H9 (cell line): ENCODE data around the gene F12. TPM values are rescaled to one million over a fixed set of nuclear protein-coding genes. Genes with fewer than 3 reads are reported as not detected.

Experiments used
- DNase-seq: peaks from one replicate; pipeline ENCODE4 v3.0.0-alpha.2; 2017
- H2AFZ ChIP-seq: one replicate; pipeline ENCODE4 v1.6.1; 2013; ENCODE audit warnings: mild to moderate bottlenecking, low read length, control low read depth, moderate library complexity
- H2AK5ac ChIP-seq: 2 replicates; pipeline ENCODE4 v1.6.1; 2013; ENCODE audit warnings: low read length, control low read depth, mixed read lengths; ENCODE audit not compliant: insufficient read length
- H2BK120ac ChIP-seq: one replicate; pipeline ENCODE4 v1.6.1; 2013; ENCODE audit warnings: low read depth, mild to moderate bottlenecking, low read length, control low read depth, inconsistent platforms; ENCODE audit not compliant: poor library complexity, severe bottlenecking
- H2BK12ac ChIP-seq: 2 replicates; pipeline ENCODE4 v1.6.1; 2013; ENCODE audit warnings: low read length, control low read depth, mixed read lengths, low read depth; ENCODE audit not compliant: insufficient read length
- H2BK15ac ChIP-seq: 2 replicates; pipeline ENCODE4 v1.6.1; 2013; ENCODE audit warnings: low read depth, low read length, control low read depth
- H2BK20ac ChIP-seq: one replicate; pipeline ENCODE4 v1.6.1; 2013; ENCODE audit warnings: low read depth, mild to moderate bottlenecking, low read length, control low read depth, inconsistent platforms; ENCODE audit not compliant: poor library complexity, severe bottlenecking
- H2BK5ac ChIP-seq: 2 replicates; pipeline ENCODE4 v1.6.1; 2013; ENCODE audit warnings: low read length, control low read depth, mixed read lengths; ENCODE audit not compliant: insufficient read length
- H3K14ac ChIP-seq: 2 replicates; pipeline ENCODE4 v1.6.1; 2013; ENCODE audit warnings: low read length, control low read depth; ENCODE audit not compliant: insufficient read depth
- H3K18ac ChIP-seq: 2 replicates; pipeline ENCODE4 v1.6.1; 2013; ENCODE audit warnings: low read depth, mild to moderate bottlenecking, mixed read lengths, low read length, control low read depth; ENCODE audit not compliant: insufficient read length
- H3K23ac ChIP-seq: 2 replicates; pipeline ENCODE4 v1.6.1; 2013; ENCODE audit warnings: low read length, control low read depth, mixed read lengths, low read depth; ENCODE audit not compliant: insufficient read length
- H3K23me2 ChIP-seq: 2 replicates; pipeline ENCODE4 v1.6.1; 2013; ENCODE audit warnings: low read depth, mild to moderate bottlenecking, mixed read lengths, low read length, control low read depth; ENCODE audit not compliant: insufficient read length, poor library complexity, severe bottlenecking
- H3K27ac ChIP-seq: 2 replicates; pipeline ENCODE4 v1.5.1; 2013; ENCODE audit warnings: low read length, control low read depth, mixed read lengths, low read depth; ENCODE audit not compliant: insufficient read length
- H3K27me3 ChIP-seq: 2 replicates; pipeline ENCODE4 v1.6.1; 2013; ENCODE audit warnings: low read length, control low read depth, inconsistent platforms; ENCODE audit not compliant: insufficient read depth
- H3K4ac ChIP-seq: 2 replicates; pipeline ENCODE4 v1.6.1; 2013; ENCODE audit warnings: low read depth, mild to moderate bottlenecking, control low read depth, inconsistent platforms, low read length, moderate library complexity
- H3K4me1 ChIP-seq: 2 replicates; pipeline ENCODE4 v1.6.1; 2013; ENCODE audit warnings: low read length, control low read depth, inconsistent platforms; ENCODE audit not compliant: insufficient read depth
- H3K4me2 ChIP-seq: 2 replicates; pipeline ENCODE4 v1.6.1; 2013; ENCODE audit warnings: low read length, control low read depth, mixed read lengths; ENCODE audit not compliant: insufficient read length, insufficient read depth
- H3K56ac ChIP-seq: 2 replicates; pipeline ENCODE4 v1.6.1; 2013; ENCODE audit warnings: low read depth, mild to moderate bottlenecking, mixed read lengths, low read length, control low read depth; ENCODE audit not compliant: insufficient read length
- H3K79me1 ChIP-seq: 2 replicates; pipeline ENCODE4 v1.6.1; 2013; ENCODE audit warnings: low read depth, mild to moderate bottlenecking, moderate library complexity, low read length, control low read depth, inconsistent platforms; ENCODE audit not compliant: insufficient read depth, poor library complexity, severe bottlenecking
- H3K79me2 ChIP-seq: 2 replicates; pipeline ENCODE4 v1.6.1; 2013; ENCODE audit warnings: low read length, control low read depth, inconsistent platforms; ENCODE audit not compliant: insufficient read depth
- H3K9ac ChIP-seq: 2 replicates; pipeline ENCODE4 v1.6.1; 2013; ENCODE audit warnings: low read length, control low read depth, mixed read lengths; ENCODE audit not compliant: insufficient read length; ENCODE audit errors: extremely low read depth
- H3K9me3 ChIP-seq: one replicate; pipeline ENCODE4 v1.6.1; 2013; ENCODE audit warnings: low read depth, low read length, inconsistent platforms; ENCODE audit not compliant: control insufficient read depth
- H3T11ph ChIP-seq: one replicate; pipeline ENCODE4 v1.6.1; 2013; ENCODE audit warnings: mild to moderate bottlenecking, low read length, control low read depth, inconsistent platforms
- H4K20me1 ChIP-seq: one replicate; pipeline ENCODE4 v1.6.1; 2013; ENCODE audit not compliant: control insufficient read depth, insufficient read length, insufficient read depth
- H4K5ac ChIP-seq: 2 replicates; pipeline ENCODE4 v1.6.1; 2013; ENCODE audit warnings: low read depth, mild to moderate bottlenecking, mixed read lengths, low read length, control low read depth; ENCODE audit not compliant: insufficient read length
- H4K8ac ChIP-seq: replicated peaks from 2 replicates; pipeline ENCODE4 v1.6.1; 2013; ENCODE audit warnings: low read length, control low read depth, mixed read lengths, low read depth; ENCODE audit not compliant: insufficient read length
- H4K91ac ChIP-seq: 2 replicates; pipeline ENCODE4 v1.6.1; 2013; ENCODE audit warnings: low read depth, mild to moderate bottlenecking, moderate library complexity, mixed read lengths, low read length, control low read depth; ENCODE audit not compliant: insufficient read length
- H3K27ac Mint-ChIP-seq, 3 experiments: 2 replicates in 2 of 3; 3 replicates in 1 of 3; pipeline ENCODE4 v1.8.0; 2020 to 2021; ENCODE audit warnings: mixed read lengths in 3 of 3, mild to moderate bottlenecking in 1 of 3, moderate library complexity in 1 of 3
- H3K27me3 Mint-ChIP-seq: 2 replicates; pipeline ENCODE4 v1.8.0; 2021; ENCODE audit warnings: low read depth, mild to moderate bottlenecking, moderate library complexity, mixed read lengths
- H3K36me3 Mint-ChIP-seq, 3 experiments: 2 replicates in 2 of 3; 3 replicates in 1 of 3; pipeline ENCODE4 v1.8.0; 2020 to 2021; ENCODE audit warnings: low read depth in 3 of 3, mixed read lengths in 3 of 3; ENCODE audit not compliant: insufficient read depth in 1 of 3
- H3K4me1 Mint-ChIP-seq, 2 experiments: 2 replicates each; pipeline ENCODE4 v1.8.0; 2020; ENCODE audit warnings: mixed read lengths in 2 of 2
- H3K4me3 Mint-ChIP-seq, 2 experiments: 2 replicates in 1 of 2; 3 replicates in 1 of 2; pipeline ENCODE4 v1.8.0; 2020 to 2021; ENCODE audit warnings: mild to moderate bottlenecking in 2 of 2, mixed read lengths in 2 of 2, moderate library complexity in 1 of 2
- H3K9me3 Mint-ChIP-seq, 2 experiments: 2 replicates in 1 of 2; 3 replicates in 1 of 2; pipeline ENCODE4 v1.8.0; 2020; ENCODE audit warnings: mild to moderate bottlenecking in 2 of 2, mixed read lengths in 2 of 2, moderate library complexity in 1 of 2
- CTCF ChIP-seq: fragments of 200-600 bp; sonication (generic); conservative IDR thresholded peaks from 3 replicates; pipeline ENCODE4 v1.8.0; 2021; ENCODE audit warnings: antibody characterized with exemption, mild to moderate bottlenecking
- WGBS: extraction: QIAGEN DNeasy Blood & Tissue Kit; methylation state at CpG from one replicate; pipeline ENCODE4 v1.1.7; 2013; ENCODE audit warnings: missing lambda C conversion rate, low lambda C conversion rate, mixed read lengths; ENCODE audit not compliant: insufficient read length; ENCODE audit errors: extremely low coverage; 5-methylcytosine and 5-hydroxymethylcytosine counted together
- total RNA-seq: library from RNA; stranded (reverse); gene quantifications from 2 replicates; pipeline ENCODE4 v1.2.1, GENCODE V29; 2021

Gene F12
- total RNA-seq, 1 experiment from 2014 or later = 3.5 TPM

- no peak overlapping the region for H3K4ac ChIP-seq
- Mint-ChIP-seq H3K4me3 (no peak overlapping the region), H3K4me1 (peaks cover 9 to 13% of the 10 kb centered on the region in 2 experiments), H3K27ac (no peak overlapping the region; a peak in 1 of 7 replicates), H3K36me3 (no peaks in the 10 kb centered on the region; a peak in 1 of 7 replicates), H3K27me3 (peaks cover 49% of the 10 kb centered on the region), H3K9me3 (peaks cover 3 to 4% of the 10 kb centered on the region in 2 experiments; a peak in 4 of 5 replicates)
- H2BK120ac ChIP-seq = no peak overlapping the region
- no peaks in the 10 kb centered on the region for H3K27me3 ChIP-seq
- H4K8ac ChIP-seq = no peak overlapping the region
- no peak overlapping the region for H4K91ac ChIP-seq
- no peaks in the 10 kb centered on the region for H3K9me3 ChIP-seq
- H2BK20ac ChIP-seq = no peak overlapping the region
- H3K23ac ChIP-seq = no peak overlapping the region
- peaks cover 7% of the 10 kb centered on the region for H3K23me2 ChIP-seq
- no peak overlapping the region for H3T11ph ChIP-seq
- no peaks in the 10 kb centered on the region for H4K20me1 ChIP-seq
- no peak overlapping the region for H2AFZ ChIP-seq
- H3K79me1 ChIP-seq = peaks cover 4% of the 10 kb centered on the region
- no peak overlapping the region for H2AK5ac ChIP-seq
- no CpG with 5 or more reads among the region's 1 CpG for WGBS
- no peak overlapping the region for H3K4me2 ChIP-seq
- H3K9ac ChIP-seq = no peak overlapping the region
- no peak overlapping the region for H4K5ac ChIP-seq
- peaks cover 9% of the 10 kb centered on the region for H3K79me2 ChIP-seq
- H3K27ac ChIP-seq = no peak overlapping the region
- no peak for DNase-seq
- H3K18ac ChIP-seq = no peak overlapping the region
- no peak overlapping the region for H3K14ac ChIP-seq
- no peak overlapping the region for H2BK15ac ChIP-seq
- H2BK12ac ChIP-seq = no peak overlapping the region
- TF ChIP-seq CTCF = no peak
- H3K4me1 ChIP-seq = peaks cover 3% of the 10 kb centered on the region; the same call in 1 of the 2 replicates
- no peak overlapping the region for H2BK5ac ChIP-seq
- H3K56ac ChIP-seq = no peak overlapping the region
These were observed 54.0 kb downstream of the F12 start for GRCh38 chr5:177355162-177355867.
